ENCODE results near the gene IFT25. TPM values are rescaled to one million over a fixed set of nuclear protein-coding genes. Genes with fewer than 3 reads are reported as not detected.

IFT25 gene
- total RNA-seq, 2 donors from 2014 or later, result 6.5 to 10.1 TPM

DNA sequence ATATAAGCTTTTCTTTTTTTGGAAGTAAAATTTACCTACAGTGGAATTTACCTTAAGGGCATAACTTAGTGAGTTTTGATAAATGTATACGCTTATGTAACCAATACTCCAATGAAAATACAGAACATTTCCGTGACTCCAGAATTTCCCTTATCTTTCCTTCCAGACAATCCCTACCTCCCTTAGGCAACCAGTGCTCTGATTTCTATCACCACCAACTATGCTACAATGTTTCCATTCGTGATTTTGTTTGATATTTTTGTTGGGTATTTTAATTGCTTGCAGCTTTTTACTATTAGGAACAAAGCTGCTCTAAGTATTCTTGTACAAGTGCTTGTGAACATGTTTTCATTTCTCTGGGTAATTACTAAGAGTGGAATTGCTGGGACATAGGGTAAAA is 14.6 kb downstream of the IFT25 start:
- no peaks in the 10 kb centered on the region for H3K27me3 ChIP-seq
- H3K4me3 ChIP-seq, result no peak overlapping the region
- no peak for DNase-seq (ENCODE audit: low spot score)
- H3K4me1 ChIP-seq, result no peaks in the 10 kb centered on the region
- TF ChIP-seq, protein P1, sequence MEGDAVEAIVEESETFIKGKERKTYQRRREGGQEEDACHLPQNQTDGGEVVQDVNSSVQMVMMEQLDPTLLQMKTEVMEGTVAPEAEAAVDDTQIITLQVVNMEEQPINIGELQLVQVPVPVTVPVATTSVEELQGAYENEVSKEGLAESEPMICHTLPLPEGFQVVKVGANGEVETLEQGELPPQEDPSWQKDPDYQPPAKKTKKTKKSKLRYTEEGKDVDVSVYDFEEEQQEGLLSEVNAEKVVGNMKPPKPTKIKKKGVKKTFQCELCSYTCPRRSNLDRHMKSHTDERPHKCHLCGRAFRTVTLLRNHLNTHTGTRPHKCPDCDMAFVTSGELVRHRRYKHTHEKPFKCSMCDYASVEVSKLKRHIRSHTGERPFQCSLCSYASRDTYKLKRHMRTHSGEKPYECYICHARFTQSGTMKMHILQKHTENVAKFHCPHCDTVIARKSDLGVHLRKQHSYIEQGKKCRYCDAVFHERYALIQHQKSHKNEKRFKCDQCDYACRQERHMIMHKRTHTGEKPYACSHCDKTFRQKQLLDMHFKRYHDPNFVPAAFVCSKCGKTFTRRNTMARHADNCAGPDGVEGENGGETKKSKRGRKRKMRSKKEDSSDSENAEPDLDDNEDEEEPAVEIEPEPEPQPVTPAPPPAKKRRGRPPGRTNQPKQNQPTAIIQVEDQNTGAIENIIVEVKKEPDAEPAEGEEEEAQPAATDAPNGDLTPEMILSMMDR (IDR thresholded peaks at IDR 0.05), result no peak
- H3K36me3 ChIP-seq, result no peaks in the 10 kb centered on the region
- H3K9me3 ChIP-seq, result no peaks in the 10 kb centered on the region
- H3K27ac ChIP-seq, result no peak overlapping the region

DNA sequence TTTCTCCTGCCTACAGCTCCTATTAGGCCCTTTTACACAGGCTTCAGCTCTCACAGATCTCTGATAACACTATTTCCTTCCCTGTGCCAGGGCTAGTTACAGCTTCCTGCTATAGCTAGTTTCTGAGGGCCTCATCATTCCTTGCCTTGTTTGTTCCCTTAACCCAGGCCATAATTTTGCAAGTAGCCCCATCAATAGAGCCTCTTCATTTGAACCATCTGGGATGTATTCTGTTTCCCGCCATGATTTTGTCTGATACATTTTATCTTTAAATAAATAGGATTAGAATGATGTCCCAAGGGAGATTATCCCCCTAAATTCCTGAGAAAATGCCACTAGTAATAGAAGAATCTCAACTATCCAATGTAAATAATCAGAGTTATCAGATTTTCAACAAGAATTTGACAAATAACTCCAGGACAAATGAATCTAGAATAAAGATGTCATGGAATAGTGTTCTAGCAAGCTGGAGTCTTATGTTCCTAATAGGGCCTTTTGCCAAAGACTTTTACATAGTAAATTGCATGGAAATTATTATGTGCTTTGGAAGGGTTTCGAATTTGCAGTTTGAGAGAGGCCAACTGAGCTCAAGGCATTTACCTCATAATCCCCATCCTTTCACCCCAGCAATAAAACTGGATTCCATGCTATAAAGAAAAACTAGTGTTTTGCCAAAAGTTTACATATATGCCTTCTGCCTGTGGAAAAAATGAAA is 16.1 kb downstream of the IFT25 start:
- Histone ChIP-seq H3K27me3 (no peaks in the 10 kb centered on the region), H3K4me3 (no peak overlapping the region), H3K9me3 (no peaks in the 10 kb centered on the region), H3K4me1 (no peaks in the 10 kb centered on the region), H3K36me3 (no peaks in the 10 kb centered on the region), H3K27ac (no peak overlapping the region)
- TF ChIP-seq, protein P1 (IDR thresholded peaks at IDR 0.05), result no peak
- DNase-seq (ENCODE audit: low spot score), result no peak

DNA sequence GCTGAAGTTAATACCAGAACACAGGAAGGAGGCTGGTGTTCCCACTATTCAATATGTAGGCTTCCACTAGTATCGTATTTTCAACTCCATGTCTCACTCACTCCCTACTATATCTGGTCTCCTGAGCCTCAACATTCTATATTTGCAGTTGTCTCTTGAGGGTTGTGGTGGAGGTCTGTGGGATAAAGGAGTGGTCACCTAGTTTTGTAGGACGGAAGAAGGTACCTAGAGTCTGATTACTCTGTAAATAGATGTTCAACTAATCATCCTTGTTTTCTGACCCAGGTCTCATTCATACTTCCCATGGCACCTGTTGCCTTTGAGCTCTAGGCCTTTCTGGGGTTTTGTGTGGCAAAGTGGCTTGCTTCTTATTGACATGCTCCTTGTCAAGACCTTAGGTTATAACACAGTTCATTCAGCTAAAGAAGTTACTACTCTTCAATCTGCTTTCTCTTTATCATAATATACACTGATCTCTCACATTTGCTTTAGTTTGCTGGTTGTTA is 18.1 kb downstream of the IFT25 start:
- Histone ChIP-seq H3K27ac (no peak overlapping the region), H3K9me3 (no peaks in the 10 kb centered on the region), H3K27me3 (no peaks in the 10 kb centered on the region), H3K4me1 (no peaks in the 10 kb centered on the region), H3K36me3 (no peaks in the 10 kb centered on the region), H3K4me3 (no peak overlapping the region)
- TF ChIP-seq, protein P1 (IDR thresholded peaks at IDR 0.05), result no peak
- DNase-seq (ENCODE audit: low spot score), result no peak

DNA sequence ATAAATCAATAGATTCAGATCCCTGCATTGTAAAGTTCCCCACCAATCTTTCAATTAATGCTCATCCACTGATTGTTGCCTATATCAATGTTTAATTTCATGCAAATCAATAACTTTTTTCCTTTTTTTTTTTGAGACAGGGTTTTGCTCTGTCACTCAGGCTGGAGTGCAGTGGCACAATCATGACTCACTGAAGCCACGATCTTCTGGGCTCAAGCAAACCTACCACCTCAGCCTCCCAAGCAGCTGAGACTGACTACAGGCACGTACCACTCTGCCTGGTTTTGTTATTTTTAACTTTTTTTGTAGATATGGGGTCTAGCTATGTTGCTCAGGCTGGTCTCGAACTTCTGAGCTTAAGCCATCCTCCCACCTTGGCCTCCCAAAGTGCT is 25.8 kb downstream of the IFT25 start:
- Histone ChIP-seq H3K27me3 (no peaks in the 10 kb centered on the region), H3K4me3 (no peak overlapping the region), H3K36me3 (no peaks in the 10 kb centered on the region), H3K4me1 (no peaks in the 10 kb centered on the region), H3K9me3 (no peaks in the 10 kb centered on the region), H3K27ac (no peak overlapping the region)
- TF ChIP-seq, protein P1 (IDR thresholded peaks at IDR 0.05), result no peak
- no peak for DNase-seq (ENCODE audit: low spot score)

DNA sequence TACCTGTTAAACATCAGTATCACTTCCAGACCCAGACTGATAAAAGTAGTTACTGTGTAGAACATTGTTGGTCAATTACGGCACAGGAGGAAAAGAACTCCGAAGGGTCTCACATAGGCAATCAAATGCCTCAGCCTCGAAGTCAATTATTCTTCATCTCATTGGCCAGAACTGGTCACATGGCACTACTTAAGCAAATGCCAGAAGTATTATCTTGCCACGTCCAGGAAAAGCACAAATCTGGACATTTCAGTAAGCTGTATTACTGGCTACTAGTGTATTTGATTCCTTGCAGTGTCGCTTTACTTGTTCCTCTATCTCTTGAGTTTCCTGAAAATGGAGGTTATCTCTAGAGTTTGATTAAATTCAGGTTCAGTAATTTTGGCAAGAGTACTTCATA is 27.2 kb downstream of the IFT25 start:
- Histone ChIP-seq H3K27me3 (no peaks in the 10 kb centered on the region), H3K4me1 (no peaks in the 10 kb centered on the region), H3K36me3 (no peaks in the 10 kb centered on the region), H3K27ac (no peak overlapping the region), H3K9me3 (no peaks in the 10 kb centered on the region), H3K4me3 (no peak overlapping the region)
- TF ChIP-seq, protein P1 (IDR thresholded peaks at IDR 0.05), result no peak
- DNase-seq (ENCODE audit: low spot score), result no peak

All from right atrium auricular region (tissue), 2 donors.